GM18870 (cell line): ENCODE results near the gene SLC7A1.

Experiments
- ATAC-seq: cut with Tn5 transposase; IDR thresholded peaks from one replicate; pipeline ENCODE4 v1.9.1; 2021; ENCODE audit warnings: moderate library complexity; ENCODE audit not compliant: unreplicated experiment

SLC7A1 gene

GRCh38 chr13:29583073-29583785, 12.3 kb downstream of the SLC7A1 start:
- ATAC-seq, result no peak

- no peak for ATAC-seq
These were observed 13.3 kb downstream of the SLC7A1 start for GRCh38 chr13:29582171-29582570.

- no peak for ATAC-seq
These were observed 13.8 kb downstream of the SLC7A1 start for GRCh38 chr13:29581666-29582065.

GRCh38 chr13:29579094-29579493, 16.4 kb downstream of the SLC7A1 start:
- ATAC-seq, result no peak

- ATAC-seq, result no peak
These were observed 17.0 kb downstream of the SLC7A1 start for GRCh38 chr13:29578300-29579085.

- no peak for ATAC-seq
These were observed 18.1 kb downstream of the SLC7A1 start for GRCh38 chr13:29577136-29578051.

- no peak for ATAC-seq
These were observed 18.9 kb downstream of the SLC7A1 start for GRCh38 chr13:29576581-29576980.

- ATAC-seq, result no peak
These were observed 20.4 kb downstream of the SLC7A1 start for GRCh38 chr13:29575098-29575497.

- ATAC-seq, result no peak
These were observed 22.3 kb downstream of the SLC7A1 start for GRCh38 chr13:29573190-29573589.

- ATAC-seq, result no peak
These were observed 22.9 kb downstream of the SLC7A1 start for GRCh38 chr13:29572575-29572974.

- no peak for ATAC-seq
These were observed 23.5 kb downstream of the SLC7A1 start for GRCh38 chr13:29571876-29572570.

GRCh38 chr13:29570051-29570654, 25.3 kb downstream of the SLC7A1 start:
- no peak for ATAC-seq

GRCh38 chr13:29569253-29570050, 26.0 kb downstream of the SLC7A1 start:
- no peak for ATAC-seq

- ATAC-seq, result no peak
These were observed 26.8 kb downstream of the SLC7A1 start for GRCh38 chr13:29568731-29569130.

GRCh38 chr13:29567411-29567810, 28.1 kb downstream of the SLC7A1 start:
- no peak for ATAC-seq

GRCh38 chr13:29566206-29566605, 29.3 kb downstream of the SLC7A1 start:
- no peak for ATAC-seq

- ATAC-seq, result no peak
These were observed 30.7 kb downstream of the SLC7A1 start for GRCh38 chr13:29564818-29565217.

- no peak for ATAC-seq
These were observed 31.1 kb downstream of the SLC7A1 start for GRCh38 chr13:29564373-29564772.

GRCh38 chr13:29563941-29564340, 31.5 kb downstream of the SLC7A1 start:
- ATAC-seq, result no peak
